GM12873 (cell line): ENCODE data around the gene DACH1.

Experiments used
- CTCF ChIP-seq: IDR thresholded peaks from 2 replicates; pipeline ENCODE4 v1.5.1; 2012; ENCODE audit warnings: low read depth, mild to moderate bottlenecking, moderate library complexity, low read length, control low read depth; ENCODE audit not compliant: insufficient read depth; ENCODE audit errors: missing control alignments

The DACH1 gene

DNA sequence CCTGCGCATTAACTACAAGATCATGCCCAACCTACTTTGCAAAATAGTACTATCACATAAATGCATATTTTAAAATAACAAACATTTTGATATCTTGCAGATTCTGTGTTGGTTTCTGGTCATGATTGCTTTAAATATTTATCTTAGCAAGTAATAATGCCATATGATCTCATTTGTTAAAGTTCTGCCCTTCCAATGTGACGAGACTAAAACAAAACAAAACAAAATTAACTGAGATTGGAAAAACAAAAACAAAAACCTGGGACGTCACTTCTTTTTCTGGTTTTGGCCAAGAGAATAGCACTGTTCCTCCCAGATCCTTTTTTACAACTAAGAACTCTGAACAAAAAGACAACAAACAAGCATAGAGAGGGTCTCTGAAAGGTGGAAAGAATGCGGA is 436.3 kb downstream of the DACH1 start:
- no peak for TF ChIP-seq CTCF

- TF ChIP-seq CTCF = no peak
These were observed 449.8 kb downstream of the DACH1 start for GRCh38 chr13:71417205-71417604.

GRCh38 chr13:71412231-71412630 is 454.8 kb downstream of the DACH1 start:
- TF ChIP-seq CTCF = no peak

- TF ChIP-seq CTCF = no peak
These were observed 458.6 kb downstream of the DACH1 start for GRCh38 chr13:71408416-71408815.

- TF ChIP-seq CTCF = no peak
These were observed 467.3 kb downstream of the DACH1 start for GRCh38 chr13:71399631-71400215.

DNA sequence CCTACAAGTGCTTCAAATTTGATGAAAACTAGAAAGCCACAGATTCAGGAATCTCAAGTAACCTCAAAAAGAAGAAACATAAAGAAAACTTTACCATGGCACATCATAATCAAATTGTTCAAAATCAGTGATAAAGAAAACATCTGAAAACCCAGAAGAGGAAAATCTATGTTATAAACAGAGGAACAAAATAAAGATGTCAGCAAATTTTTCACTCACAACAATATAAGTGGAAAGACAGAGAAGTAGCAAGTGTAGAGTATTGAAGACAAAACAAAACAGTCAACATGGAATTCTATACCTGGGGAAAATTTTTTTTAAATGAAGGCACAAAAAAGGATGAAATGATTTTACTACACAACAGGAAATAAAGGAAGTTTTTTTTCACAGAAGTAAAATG is 470.9 kb downstream of the DACH1 start:
- no peak for TF ChIP-seq CTCF

- TF ChIP-seq CTCF = no peak
These were observed 472.0 kb downstream of the DACH1 start for GRCh38 chr13:71395053-71395452.
